GM18870 (cell line): Measurements from ENCODE around the gene KLF12.

Experiments
- ATAC-seq: cut with Tn5 transposase; IDR thresholded peaks from one replicate; pipeline ENCODE4 v1.9.1; 2021; ENCODE audit warnings: moderate library complexity; ENCODE audit not compliant: unreplicated experiment

Gene KLF12

DNA sequence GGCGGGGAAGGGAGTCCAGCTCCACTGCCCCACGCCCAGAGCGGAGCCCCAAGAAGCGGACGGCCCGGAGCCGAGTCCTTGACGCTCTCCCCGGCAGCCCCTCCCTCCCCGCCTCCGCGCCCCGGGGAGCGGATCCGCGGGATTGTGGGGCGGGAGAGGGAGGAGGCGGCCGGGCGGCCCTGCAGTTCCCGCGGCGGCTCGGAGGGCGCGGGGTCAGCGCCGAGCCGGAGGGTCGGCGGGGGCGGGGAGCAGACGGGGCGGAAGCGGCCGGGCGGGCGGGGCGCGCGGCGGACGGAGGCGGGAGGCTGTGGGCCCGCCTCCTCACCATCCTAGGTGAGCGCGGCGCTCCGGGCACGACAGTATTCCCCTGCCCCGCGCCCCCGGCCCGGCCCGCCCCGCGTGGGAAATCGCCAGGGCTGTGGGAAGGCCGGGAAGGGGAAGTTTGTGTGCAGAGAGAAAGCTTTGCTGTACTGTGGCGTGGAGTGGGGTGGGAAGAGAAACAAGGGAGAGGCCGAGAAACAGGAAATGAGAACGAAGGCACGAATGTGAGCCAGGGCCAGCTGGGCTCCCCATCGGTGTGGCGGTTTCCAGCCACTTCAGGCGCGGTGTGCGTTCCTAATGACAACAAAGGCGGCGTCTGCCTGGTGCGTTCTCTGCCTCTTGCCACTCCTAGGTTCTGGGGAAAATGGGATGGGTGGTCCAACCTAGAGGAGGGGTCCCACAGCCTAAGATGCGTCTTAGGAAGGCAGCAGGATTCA is 1.3 kb upstream of the KLF12 start:
- ATAC-seq, result peak; percentile 44

DNA sequence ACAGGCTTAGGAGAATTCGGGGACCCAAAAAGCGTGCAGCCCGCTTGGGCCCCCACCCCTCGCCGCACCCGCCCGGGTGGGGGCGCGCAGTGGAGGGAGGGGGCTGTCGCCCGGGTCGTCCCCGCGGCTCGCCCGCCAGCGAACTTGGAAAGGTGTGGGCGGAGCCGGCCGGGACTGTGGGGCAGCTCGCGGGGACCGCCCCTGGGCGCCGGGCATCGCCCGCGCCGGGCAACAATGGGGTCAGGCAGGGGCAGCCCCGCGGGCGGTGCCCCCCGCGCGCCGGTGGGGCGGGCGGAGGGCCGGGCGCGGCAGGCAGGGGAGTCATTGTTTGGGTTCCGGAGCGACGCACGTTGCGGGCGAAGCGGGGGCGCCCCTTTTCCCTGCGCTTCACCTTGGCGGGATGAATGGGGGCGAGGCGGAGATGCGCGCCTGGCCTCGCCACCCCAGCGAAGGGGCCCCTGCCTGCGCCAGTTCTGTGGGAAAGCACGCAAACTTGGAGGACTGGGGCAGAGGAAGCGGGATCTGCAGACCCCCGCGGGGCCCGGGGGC is 647 bp upstream of the KLF12 start:
- peak; percentile 13 for ATAC-seq

DNA sequence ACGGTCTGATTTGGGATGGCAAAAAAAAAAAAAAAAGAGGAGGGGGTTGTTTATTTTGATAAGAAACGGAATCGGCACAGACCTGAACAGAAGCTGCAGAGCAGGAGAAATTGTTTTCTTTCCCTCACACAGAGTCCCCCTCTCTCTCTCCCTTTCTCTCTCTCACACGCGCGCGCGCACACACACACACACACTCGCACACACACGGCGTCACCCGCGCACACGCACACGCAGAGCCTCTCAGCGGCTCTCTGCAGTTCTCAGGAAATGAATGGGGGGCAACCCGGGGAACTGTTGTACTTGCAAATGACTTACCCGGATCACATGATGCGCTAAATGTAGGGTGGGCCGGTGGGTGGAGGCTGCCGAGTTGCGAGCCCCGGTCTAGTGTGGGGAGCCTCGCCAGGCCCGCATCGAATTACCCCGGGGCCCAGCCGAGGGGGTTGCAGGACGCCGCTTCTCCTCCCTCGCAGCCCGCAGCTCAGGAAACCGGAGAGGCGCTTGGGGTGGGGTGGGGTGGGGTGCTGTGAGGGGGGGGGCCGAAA is 475 bp downstream of the KLF12 start:
- peak; percentile 42 for ATAC-seq

DNA sequence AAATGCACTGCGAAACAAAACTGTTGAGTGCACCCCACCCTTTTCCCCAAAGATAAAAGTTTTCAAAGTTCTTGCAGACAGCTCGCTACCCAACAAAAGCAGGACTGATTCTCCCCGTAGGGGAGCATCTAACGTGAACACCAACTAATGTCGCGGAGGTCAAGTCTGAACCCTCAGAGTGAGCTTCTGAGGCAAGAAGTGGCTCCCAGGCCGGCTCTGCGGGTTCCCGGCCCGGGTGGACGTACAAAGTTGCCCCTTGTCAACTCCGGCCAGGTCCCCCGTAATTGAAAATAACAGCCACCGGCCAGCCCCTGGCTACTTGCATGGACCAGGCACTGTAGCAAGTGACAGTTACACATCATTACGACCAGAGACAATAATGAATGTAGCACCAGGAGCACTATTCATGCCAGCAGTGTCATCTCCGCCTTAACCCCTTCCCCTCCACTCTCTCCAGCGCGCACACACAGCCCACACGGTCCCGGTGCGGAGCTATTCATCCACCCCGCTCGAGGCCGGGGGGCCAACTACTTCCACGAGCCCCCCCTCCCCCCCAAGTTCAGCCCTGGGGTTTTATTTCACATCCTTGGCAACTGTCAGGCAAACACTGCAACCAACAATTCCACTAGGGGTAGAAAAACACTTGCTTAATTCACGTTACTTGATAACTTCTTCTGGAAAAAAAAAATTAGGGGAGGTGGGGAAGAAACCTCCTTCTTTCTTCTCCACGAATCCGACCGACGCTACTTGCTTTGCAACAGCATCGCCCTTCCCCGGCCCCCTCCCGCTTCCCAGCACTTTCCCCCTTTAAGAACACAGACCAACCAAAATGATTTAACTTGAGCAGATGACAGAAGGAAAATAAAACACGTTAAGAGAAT is 1.2 kb downstream of the KLF12 start:
- ATAC-seq, result no peak

DNA sequence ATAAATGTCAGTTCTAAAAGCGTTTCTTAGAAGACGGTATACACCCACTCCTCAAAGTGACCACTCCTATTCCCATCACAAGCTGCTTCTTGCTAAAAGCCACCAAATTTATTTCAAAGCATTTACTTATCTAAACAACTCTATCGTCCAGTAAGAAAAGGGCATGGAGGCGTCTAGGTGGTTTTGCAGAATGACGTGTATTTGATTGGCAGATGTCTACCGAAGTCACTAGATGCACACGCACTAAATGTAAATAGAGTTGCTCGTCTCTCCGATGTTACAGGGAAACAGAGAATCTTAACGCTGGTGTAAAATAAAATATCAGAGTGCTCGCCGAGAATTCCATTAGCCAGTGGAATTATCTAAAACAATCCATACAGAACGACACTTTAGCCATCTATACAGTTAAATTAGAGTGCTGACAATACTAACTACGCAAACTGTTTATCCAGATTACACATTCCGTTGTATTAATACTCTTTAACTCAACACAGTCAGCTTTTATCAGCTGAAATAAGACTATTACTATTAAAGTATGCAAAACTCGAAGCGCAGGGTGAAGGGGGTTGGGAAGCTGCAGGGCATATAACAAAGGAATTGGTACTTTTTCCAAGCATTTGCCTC is 1.9 kb downstream of the KLF12 start:
- no peak for ATAC-seq

DNA sequence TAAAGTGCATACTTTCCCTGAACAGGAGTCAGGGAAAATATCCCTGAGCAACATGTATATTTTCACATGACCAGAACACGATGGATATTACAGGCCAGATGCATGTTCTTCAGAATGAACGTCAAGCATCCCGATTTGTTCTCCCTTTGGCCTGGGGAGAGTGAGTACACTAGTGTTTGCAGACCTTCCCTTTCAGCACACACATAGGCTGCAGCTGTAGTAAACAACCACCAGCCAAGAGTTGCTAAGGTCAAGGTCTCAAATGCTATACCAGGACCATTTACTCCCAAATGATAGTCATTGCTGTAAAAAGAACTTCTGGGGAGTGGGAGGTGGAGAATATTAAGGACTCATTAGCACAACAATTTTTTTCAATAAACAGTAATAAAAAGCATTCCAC is 3.0 kb downstream of the KLF12 start:
- no peak for ATAC-seq

DNA sequence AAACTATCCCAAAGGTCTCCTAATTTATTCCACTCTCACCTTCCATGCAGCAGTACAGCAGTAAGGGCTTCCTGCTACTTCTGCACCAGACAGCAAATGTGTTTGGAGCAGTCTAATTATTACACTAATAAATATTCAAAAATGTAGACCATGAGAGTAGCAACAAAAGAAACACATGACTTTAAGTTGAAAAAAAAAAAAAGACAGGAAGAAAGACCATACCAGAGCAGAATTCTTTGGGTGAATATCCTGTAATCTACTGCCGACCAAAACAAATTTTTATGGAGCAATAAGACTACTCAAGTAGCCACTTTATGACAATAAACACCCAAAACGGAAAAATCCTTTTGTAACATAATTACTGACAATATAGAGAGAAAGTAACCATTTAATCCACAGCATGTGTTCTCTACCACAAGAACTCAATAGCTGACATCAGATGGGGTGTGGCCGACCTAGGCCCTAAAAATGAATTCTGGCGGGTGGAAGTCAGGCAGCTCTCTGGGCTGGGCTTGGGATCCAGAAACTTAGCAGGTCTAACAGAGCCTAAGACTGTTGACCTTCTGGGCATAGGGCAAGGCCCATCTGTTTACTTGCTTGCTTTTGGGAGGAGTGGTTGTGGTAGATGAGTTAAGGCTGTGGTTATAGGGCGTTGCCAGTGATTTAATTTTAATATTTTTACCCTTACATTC is 4.6 kb downstream of the KLF12 start:
- ATAC-seq, result no peak

DNA sequence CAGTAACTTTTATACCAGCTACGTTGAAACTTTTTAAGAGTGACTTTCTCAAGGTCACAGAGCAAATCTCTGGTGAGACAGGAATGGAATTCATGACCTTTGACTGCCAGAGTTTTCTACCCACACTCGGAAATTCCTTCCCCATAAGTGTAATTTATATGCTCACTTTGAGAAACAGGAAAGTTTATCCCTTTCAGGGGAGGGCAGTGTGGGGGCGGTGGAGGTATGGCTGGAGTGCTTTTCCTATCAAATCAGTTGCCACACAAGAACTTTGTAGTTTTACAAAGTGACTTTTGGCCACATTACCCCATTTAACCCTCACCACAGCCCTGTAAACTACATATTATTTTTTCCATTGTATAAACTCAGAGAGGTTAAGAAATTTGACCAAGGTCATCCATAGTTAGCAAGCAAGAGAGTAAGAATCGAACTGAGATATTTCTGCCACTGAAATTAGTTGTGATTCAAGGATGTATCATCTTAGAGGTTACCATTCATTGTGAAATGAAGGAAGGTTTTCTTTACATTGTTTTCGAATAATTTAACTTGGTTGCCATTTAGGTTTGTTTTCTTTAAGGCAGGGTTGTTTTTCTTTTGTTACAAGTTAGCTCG is 5.9 kb downstream of the KLF12 start:
- ATAC-seq, result no peak

DNA sequence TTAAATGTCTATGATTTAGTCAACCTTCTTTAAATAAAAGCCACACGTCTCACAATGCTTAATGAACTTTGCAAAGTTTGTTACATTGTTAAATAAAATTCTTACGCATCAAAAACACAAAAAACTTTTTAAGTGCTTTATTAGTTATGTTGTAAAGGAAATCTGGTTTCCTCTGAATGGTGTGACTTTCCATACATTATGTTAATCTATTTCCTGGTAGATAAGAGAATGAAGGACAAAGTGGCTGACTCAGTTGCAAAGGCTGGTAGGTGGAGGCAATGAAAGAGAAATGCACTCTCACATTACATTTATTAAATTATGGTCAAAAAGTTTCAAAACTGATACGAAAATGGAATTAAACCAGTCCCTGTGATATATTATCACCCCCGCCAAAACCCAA is 15.9 kb downstream of the KLF12 start:
- no peak for ATAC-seq

DNA sequence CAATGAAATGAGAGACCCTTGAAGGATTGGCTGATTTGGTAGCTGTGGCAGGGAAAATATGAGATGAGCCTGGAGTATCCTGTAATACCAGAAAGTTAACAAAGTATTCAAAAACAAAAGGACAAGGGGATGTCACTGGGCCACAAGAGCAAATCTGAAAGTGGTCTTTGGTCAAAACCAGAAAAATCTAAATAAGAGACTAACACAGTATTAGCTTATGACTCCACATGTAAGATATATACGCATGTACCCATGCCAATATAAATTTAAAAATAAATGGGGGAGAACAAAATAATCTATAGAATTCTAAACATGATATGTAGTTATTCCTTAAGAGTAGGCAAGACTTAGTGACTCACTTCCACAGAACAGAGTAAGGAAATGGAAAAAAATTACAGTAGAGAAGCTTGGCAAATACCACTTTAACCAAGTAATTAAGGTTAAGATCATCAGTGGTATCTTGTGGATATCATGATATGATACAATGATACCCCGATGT is 16.9 kb downstream of the KLF12 start:
- no peak for ATAC-seq

DNA sequence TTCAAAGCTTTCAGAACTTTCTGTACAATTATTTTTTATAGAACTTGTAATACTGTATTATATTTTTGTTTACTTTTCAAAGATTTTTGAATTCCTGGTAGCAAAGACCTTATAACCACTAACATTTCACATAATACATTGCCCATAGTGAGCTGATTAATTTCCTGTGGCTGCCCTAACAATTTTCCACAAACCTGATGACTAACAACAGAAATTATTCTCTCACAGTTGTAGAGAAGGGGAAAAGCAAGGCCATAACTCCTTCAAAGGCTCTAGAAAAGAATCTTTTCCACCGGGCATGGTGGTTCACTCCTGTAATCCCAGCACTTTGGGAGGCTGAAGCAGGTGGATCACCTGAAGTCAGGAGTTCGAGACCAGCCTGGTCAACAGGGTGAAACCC is 19.1 kb downstream of the KLF12 start:
- ATAC-seq, result no peak

DNA sequence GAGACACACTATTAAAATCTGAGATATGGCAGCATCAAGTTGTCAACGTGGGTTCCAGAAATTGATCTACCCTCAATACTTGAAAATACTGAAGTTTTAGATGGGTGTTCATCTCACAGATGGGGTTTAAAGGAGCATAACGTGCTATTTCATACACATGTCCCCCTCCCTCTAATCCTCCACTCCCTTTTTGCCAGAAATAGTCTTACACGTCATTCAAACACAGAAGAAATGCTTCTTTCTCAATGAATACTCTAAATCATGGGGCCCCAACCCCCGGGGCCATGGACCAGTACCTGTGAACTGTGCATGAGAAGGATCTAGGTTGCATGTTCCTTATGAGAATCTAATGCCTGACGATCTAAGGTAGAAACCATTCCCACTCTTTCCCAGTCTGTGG is 19.6 kb downstream of the KLF12 start:
- no peak for ATAC-seq

DNA sequence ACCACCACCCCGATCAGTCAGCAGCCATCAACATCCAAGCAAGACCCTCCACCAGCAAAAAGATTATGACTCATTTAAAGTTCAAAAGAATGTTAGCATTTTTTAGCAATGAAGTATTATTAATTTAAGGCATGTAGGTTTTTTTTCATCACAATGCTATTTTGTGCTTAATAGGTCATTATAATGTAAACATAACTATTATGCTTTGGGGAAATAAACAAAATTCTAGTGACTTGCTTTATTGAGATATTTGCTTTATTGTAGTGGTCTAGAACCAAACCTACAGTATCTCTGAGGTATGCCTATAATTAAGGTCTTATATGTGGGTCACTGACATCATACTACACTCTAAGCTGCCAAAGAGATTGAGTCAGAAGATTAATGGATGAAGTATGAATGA is 20.0 kb downstream of the KLF12 start:
- ATAC-seq, result no peak

DNA sequence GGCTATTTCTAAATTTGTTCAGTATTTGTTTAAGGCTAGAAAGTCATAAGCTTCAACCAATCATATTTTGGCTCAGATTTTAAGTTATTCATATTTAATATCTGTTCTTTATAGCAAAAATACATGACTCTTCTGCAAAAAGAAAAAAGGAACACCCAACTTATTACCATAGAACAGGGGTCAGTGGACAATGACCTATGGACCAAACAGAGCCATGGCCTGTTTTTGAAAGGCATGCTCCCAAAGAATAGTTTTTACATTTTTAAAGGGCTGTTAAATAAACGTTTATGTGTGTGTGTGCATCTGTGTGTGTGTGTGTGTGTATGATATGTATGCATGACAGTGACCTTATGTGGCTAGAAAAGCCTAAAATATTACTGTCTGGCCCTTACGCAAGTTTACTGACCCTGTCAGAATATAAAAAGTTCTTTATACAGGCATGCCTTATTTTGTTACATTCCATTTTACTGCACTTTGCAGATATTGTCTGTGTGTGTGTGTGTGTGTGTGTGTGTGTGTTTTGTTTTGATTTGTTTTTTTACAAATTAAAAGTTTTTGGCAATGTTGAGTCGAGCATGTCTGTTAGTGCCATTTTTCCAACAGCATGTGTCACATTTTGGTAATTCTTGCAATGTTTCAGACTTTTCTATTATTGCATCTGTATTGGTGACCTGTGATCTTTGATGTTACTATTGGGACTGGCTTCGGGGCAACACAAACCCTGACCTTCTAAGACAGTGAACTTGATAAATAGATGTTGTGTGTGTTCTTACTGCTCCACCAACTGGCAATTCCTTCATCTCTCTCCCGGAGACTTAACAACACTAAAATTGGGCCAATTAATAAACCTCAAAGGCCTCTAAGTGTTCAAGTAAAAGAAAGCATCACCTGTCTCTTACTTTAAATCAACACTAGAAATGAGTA is 22.0 kb downstream of the KLF12 start:
- no peak for ATAC-seq

DNA sequence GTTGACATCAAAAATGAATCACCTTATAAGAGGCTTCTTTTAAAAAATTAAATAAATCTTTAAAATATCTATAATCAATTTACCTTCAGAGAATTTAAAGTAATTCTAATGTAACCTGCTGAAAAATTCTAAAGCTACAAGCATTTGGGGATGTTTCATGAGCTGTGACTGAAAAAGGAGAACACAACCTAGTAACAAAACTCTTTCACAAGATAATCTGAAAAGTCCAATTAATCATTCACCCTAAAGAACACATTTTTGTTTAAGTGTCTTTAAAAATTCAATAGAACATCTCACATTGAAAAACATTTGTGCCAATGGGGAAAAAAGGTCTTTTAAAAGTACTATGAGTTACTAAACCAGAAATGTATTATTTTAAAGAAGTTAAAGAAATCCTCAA is 22.8 kb downstream of the KLF12 start:
- no peak for ATAC-seq

DNA sequence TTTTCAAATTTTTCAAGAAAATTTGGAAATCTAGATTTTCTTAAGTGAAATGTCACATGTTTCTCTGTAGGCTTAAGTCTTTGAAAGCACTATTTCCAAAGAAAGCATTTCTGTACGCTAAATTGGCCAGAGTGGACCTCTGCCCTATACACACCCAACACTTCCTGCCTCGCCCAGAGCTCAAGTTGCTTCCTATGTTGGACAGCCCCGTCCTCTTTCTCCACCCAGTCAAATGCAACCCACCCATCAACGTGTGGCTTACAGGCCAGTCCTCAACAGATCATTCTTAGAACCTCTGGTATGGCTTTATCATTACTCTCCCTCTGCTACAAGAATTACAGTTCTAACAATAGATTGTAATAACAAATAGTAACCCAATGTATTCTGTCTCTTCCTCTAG is 24.2 kb downstream of the KLF12 start:
- ATAC-seq, result no peak

DNA sequence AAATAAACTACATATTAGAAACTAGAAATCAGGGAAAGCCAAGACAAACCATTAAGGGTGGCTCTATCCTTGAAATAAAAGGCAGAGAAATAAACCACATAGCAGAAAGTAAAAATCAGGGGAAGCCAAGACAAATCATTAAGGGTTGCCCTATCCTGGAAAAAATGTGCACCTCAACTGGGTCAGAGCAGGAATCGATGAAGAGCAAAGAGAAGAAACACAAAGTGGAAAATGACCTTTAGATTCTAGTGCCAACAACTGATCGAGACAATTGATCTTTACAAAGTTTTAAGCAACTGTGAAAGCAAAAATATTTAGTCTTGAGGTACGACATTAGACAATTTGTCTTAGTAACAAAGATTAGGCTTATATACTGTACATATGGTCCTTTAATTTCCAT is 26.6 kb downstream of the KLF12 start:
- ATAC-seq, result no peak

DNA sequence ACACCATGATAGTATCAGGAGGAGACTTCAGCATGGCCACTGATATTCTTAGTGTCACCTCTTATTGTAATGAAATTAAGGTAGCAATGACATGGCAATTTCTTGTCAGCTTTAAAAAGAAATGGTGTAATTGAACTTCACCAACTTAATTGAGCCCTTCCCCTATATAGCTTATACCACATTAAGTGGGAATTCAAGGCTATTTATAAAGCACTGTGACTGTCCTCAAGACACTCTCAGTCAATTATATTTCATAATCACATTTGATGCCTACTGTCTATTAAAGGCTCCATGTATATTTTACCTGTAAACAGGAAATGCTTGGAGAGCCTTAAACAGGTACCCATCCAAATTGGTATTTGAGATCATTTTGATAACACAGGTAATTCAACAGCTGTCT is 28.3 kb downstream of the KLF12 start:
- ATAC-seq, result no peak

DNA sequence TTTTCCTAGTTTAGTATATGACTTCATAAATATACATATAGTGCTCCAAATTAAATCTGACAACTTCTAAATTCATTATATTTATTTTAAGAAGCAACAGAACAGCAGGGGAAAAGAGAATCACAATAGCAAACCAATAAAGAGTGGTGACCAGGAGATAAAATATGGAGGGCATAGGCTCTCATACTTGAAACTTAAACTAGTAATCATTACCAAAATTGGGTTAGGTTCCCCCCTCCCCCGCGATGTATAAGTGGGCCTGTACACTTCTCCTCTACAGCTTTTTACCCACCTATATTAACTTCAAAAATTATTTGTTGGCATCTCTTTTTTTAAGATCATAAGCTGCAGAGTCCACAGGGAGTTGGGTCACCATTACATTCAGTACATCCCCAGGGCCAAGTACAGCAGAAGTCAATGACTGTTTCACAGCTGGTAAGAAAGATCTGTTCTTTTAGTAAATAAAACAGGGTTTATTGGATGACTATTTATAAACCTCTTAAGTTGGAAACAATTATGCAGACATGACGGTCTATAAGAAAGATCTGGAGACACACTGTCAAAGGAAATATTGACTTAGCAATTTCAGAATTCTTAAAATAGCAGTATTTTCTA is 29.4 kb downstream of the KLF12 start:
- no peak for ATAC-seq
